PFSK-1 (cell line): Measurements from ENCODE around the gene KIF17.

Experiments used
- FOXP2 ChIP-seq: optimal IDR thresholded peaks from 2 replicates; pipeline ENCODE3; 2011; ENCODE audit warnings: borderline replicate concordance, control low read depth, inconsistent platforms; ENCODE audit not compliant: insufficient read depth; ENCODE audit errors: extremely low read length, extremely low read depth
- POLR2AphosphoS5 ChIP-seq: IDR thresholded peaks from 2 replicates; pipeline ENCODE4 v1.6.1; 2012; ENCODE audit warnings: low read depth, mild to moderate bottlenecking, control low read depth, low read length, moderate library complexity
- REST ChIP-seq, 2 experiments: IDR thresholded peaks; 2 replicates each; pipeline versions ENCODE4 v1.6.1 to v1.8.0; 2011 to 2012; ENCODE audit warnings: low read depth in 2 of 2, low read length in 2 of 2, control low read depth in 1 of 2, inconsistent platforms in 1 of 2, mild to moderate bottlenecking in 1 of 2, moderate library complexity in 1 of 2; ENCODE audit not compliant: insufficient read depth in 1 of 2
- SIN3A ChIP-seq: IDR thresholded peaks from 2 replicates; pipeline ENCODE4 v1.6.1; 2012; ENCODE audit warnings: mild to moderate bottlenecking, low read length, moderate library complexity, borderline replicate concordance; ENCODE audit not compliant: insufficient read depth
- TAF1 ChIP-seq: IDR thresholded peaks from 2 replicates; pipeline ENCODE4 v1.6.1; 2012; ENCODE audit warnings: low read length, control low read depth, borderline replicate concordance; ENCODE audit not compliant: insufficient read depth

GRCh38 chr1:20721117-20722061 lies 3.6 kb upstream of the KIF17 start:
- no peak for TF ChIP-seq POLR2AphosphoS5
- TF ChIP-seq REST (IDR thresholded peaks at IDR 0.05; ENCODE audit: insufficient read depth in 1 of 2, low read depth in 2 of 2, low read length in 2 of 2), result no peak
- TF ChIP-seq TAF1, result no peak
- no peak for TF ChIP-seq FOXP2
- TF ChIP-seq SIN3A, result no peak
